ENCODE measurements around the gene CTNNBL1.

CTNNBL1 gene

DNA sequence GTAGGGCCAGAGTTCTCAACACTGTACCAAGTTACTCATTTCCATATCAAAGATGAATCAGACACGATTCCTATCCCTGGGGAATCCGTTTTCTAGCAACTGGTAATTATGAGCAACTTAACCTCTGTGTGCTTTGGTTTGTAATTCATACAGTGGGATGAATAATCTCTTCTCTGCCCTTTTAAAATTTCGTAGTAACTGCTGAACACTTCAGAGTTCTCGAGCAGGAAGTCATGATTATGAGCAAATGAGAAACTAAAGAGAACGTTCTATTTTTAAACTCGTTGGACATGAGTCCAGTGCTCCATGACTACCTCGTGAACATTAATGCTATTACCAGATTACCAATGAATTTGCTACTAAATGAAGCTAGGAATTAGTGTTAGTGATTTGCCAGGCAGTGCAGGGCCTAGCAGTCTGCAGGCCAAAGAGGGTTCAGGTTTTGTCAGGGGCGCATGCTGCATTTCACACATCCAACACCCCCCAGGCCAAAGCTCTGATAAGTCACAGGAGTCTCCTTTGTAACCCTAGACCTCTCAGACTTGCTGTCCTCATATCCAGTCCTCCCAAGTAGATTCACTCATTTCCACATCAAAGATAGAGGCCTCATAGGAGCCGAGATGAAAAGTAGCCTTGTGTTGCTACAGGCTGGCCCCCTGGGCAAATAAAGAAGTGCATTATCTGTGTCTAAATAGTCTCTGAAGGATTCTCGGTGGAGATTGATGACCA is 163.3 kb downstream of the CTNNBL1 start:
- no peak for DNase-seq

DNA sequence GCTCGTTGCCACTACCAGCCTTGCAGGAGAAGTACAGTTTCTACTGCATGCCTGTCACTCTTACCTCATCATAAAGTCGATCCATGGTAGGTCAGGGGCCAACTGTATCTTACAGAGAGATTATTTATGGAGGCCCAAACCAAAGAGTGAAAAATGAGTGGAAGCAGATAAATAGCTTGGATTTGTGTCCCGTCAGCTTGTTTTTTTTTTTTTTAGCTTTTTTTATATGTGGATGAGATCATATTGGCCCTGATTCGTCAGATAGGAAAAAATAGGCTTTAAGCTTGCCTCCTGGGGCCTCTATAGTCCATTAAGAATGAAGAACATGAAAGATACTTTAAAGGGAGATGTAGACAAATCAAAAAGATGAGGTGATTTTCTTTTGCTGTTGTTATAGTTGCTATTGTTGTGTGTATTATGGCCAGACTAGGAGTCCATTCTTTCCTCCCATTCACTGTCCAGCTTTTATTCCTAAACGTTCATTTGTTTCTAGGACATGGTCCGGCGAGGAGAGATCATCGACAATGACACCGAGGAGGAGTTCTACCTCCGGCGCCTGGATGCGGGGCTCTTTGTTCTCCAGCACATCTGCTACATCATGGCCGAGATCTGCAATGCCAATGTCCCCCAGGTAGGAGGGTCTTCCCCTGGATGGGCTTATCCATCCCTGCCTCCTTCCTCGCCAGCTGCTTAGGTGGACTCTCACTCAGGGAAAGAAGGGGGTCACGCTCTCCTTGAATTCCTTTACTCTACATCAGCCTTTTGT is 165.8 kb downstream of the CTNNBL1 start:
- DNase-seq = no peak

- no peak for DNase-seq
Measured at GRCh38 chr20:37863289-37863688, 169.5 kb downstream of the CTNNBL1 start.

DNA sequence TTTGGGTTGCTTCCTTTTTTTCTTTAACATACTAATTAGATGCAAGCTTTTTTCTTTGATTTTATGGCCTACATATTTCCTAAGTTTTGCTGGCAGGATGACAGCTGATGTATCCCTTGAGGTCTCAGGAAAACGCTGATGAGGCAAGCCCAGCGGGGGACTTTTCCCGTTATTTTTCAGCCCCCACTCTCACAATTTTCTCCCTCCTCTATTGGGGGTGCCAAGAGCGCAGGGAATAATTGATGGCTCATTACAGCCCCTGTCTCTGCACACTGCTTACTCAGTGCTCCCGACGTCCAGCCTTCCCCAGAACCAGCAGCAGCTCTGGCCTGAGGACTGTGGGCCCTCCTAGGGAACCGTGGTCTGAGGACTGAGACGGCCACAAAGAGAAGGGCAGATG is 170.5 kb downstream of the CTNNBL1 start:
- DNase-seq = no peak

- no peak for DNase-seq
Measured at GRCh38 chr20:37866051-37866450, 172.2 kb downstream of the CTNNBL1 start.

DNA sequence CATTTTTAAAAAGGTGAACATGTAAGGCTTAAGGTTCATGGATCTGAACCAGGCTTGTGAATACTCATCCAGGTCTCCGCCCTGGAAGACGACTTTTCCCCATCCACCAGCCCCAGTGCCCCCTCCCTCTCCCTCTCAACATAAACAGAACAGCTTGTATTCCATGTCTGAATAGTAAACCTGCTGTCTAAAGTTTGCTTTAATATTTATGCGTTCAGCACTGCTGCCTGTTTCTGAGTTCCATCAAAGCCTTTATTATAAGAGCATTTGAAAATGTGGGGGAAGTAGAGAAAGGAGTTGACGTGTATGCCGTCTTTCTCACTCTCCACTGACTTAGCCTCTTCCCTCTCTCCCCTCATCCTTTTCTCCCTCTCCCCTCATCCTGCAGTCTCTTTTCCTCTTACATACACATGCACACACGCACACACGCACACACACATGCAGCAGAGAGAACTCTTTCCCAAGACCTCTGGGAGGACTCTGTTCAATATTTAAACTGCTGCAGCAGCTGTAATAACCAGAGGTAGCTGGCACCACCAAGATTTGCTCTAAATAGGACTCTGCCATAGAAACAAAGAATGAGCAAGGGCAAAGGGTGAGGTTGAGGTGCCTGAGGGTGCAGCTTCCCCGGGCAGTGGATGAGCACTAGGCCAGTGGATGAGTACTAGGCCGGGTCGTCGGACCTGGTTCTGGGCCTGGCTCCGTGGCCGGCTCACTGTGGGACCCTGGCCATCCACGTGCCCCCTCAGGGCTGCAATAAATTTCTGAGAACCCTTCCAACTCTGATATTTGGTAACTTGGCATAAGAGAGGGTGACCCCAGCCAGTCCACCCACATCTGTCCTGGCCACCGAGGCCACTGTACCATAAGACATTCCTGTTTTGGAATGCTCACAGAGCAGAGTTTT is 173.7 kb downstream of the CTNNBL1 start:
- no peak for DNase-seq

DNA sequence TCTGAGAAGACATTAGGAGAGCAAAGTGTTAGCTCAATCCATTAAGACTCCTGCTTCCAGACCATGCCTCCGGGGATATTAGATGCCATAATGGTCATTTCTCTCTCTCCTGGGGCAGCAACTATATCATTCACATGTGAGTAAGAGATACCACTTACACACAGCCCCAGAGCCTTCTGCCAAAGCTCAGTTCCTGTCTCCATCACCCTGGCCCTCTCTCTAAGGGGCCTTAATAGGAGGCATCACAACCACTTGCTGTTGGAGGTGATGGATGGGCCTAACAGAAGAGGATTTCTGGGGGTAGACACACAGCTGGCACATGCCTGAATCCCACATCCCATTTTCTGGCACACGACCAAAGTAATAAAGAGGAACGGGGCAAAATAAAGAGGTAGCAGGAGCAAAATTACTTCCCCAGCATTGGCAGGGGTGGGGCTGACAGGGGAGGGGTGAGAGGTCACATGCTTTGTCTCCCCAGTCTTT is 175.1 kb downstream of the CTNNBL1 start:
- no peak for DNase-seq

DNA sequence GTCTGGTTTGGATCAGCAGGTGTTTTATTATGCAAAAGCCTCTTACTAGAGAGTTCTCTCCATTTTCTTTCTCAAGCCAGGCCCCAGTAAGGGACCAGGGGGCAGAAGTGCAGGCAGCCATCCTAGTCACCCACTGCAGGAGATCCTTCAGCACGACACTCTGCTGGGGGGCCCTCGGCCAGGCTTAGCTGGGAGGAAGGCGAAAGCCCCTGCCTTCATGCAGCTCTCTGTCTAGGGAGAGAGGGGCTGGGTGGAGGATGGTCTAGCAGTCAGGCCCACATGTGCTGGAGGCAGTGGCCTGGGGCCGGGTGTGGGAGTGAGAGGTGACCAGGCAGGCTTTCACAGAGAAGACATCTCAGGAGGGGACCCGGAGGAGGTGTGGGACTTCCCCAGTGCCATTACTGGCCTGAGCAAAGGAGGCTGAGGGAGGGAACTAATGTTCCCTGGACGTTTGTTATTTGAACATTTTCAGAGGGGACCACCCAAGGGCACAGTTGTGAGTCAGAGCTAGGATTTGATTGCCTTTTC is 175.6 kb downstream of the CTNNBL1 start:
- no peak for DNase-seq

- no peak for DNase-seq
Measured at GRCh38 chr20:37870294-37870693, 176.5 kb downstream of the CTNNBL1 start.

- DNase-seq = no peak
Measured at GRCh38 chr20:37871751-37872150, 177.9 kb downstream of the CTNNBL1 start.

- DNase-seq = no peak
Measured at GRCh38 chr20:37872161-37872560, 178.3 kb downstream of the CTNNBL1 start.

GRCh38 chr20:37873884-37874283 is 180.1 kb downstream of the CTNNBL1 start:
- no peak for DNase-seq

DNA sequence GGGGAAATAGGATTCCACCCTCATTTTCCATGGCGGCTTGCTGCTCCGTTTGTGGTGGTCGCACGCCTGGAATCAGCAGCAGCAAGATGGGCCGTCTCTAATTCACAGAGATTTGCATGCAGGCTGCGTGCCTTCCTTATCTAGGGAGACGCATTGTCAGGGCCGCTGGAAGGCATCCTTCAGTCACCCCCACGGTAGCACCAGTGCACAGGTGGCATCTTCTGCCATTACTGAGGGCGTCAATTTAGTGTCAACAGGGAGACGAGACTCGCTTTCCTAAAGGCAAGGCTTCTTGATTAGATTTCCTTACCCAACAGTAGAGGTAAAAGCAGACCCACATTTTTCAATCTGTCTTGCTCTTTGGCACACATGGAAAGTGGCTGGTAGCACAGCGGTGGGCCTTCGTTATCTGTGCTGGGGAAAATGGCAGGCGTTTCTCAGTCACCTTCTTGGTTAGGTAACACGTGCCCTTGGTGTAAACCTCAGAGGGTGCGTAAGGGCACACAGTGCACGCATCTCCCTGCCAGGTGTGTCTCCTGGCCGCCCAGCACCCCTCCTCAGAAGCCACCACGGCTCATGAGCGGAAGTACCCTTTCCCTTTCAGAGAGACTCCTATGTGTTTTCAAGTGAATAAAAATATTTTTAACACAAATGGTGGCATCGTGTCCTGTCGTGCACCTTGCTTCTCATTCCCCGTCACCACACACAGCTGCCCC is 181.8 kb downstream of the CTNNBL1 start:
- no peak for DNase-seq

- DNase-seq = no peak
Measured at GRCh38 chr20:37876863-37877262, 183.0 kb downstream of the CTNNBL1 start.

- no peak for DNase-seq
Measured at GRCh38 chr20:37877832-37878772, 184.3 kb downstream of the CTNNBL1 start.

DNA sequence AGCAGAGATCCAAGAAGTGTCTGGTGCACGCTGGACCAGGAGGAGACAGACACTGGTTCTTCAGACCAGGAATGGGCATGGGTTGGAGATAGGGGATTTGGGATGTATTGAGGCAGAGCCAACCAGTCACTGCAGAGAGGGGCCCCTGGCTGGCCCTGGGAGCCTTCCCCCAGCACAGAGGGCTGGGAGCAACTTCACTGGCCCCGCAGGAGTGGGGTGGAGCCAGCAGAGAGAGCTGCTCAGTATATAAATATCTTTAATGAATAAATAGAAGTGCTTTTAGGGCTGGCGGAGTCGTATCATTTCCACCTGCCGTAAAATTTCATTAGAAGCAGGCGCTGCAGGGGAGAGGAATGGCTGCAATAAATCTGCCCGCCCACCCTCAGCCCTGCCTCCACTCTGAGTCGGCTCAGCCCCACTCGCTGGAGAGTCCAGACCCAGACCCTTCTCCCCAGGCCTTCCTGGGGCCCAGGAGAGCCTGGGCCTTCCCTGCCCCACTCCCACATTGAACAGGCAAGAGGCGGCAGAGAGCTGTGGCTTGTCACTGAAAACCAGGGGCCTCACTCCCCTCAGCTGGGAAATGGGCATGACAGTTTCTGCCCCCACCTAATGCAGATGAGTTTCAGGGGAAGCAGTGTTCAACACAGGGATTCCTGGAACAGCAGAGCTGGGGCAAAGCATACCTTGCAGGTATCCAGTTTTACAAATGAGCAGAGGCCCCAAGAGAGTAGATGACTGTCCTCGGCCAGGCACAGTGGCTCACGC is 185.2 kb downstream of the CTNNBL1 start:
- no peak for DNase-seq

- no peak for DNase-seq
Measured at GRCh38 chr20:37879843-37880242, 186.0 kb downstream of the CTNNBL1 start.

DNA sequence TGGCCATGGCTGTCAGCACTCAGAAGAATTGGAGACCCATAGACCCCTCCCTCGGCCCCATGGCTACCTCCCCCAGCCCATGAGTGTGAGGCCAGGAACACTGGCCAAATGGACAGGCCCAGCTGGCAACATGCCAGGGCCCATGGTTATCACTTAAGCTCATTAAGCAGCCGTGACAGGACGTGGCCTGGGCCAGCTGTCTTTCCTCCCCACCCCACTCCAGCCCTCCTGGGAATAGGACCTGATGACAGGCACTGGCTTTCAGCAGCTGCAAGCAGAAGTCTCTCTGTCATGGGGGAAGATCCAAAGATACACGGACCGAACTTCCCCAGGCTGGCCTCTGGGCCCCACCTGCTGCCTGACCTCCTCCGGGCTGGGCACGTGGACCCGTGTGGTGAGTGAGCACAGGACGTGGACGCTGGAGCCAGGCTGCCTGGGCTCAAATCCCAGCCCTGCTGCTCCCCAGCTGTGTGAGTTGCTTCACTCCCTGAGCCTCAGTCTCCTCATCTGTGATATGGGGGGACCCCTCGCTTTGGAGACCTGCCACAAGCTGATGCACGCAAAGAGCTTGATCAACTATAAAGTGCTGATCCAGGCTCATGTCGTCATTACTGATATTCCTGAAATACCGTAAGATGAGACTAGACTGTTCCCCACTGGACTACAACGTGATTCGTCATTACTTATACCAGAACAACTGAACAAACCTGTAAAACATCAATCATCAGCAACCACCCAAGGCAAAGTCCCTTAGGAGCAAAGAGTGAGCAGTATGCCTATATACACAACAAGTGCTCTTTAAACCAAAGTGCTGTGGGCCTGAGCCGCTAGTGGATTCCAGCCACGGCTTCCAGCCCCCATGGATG is 187.1 kb downstream of the CTNNBL1 start:
- peak; percentile 74 for DNase-seq

All from NCI-H2171 treated with DMSO at 0.1 percent for 48 hours (cell line).